A549 (cell line): ENCODE results near the gene CARMIL1. TPM values are rescaled to one million over a fixed set of nuclear protein-coding genes. Genes with fewer than 3 reads are reported as not detected.
A peak's percentile ranks its signal among the peaks of the same experiment; 100 is the strongest.

ENCODE experiments used
- ATAC-seq, 2 experiments: fragments of 200-7000 bp in 1 of 2; fragments of >200 bp in 1 of 2; cut with Nextera tagmentation in 1 of 2; cut with Tn5 transposase in 1 of 2; 3 replicates each; pipeline versions ENCODE4 v1.8.0 to v1.9.1; 2018 to 2020; ENCODE audit warnings: mild to moderate bottlenecking in 1 of 2, moderate library complexity in 1 of 2
- CTCF ChIA-PET: fragments of 300-600 bp; sonication (Branson Sonifier 250); formaldehyde crosslinking; extraction: SDS; loops from one replicate; lab custom pipeline; 2021; ENCODE audit warnings: antibody characterized with exemption, inconsistent platforms; lab: Yijun Ruan, JAX
- POLR2A ChIA-PET: fragments of 350-600 bp; formaldehyde crosslinking; extraction: SDS; loops from one replicate; lab custom pipeline; 2021; ENCODE audit warnings: antibody characterized with exemption, inconsistent platforms; lab: Yijun Ruan, JAX
- DNase-seq, 2 experiments: peaks; one replicate each; pipeline versions ENCODE4 v3.0.0 to v3.0.0-alpha.2; 2011 to 2016; ENCODE audit warnings: low read depth in 1 of 2, low spot score in 1 of 2
- FAIRE-seq: peaks from 2 replicates; lab custom pipeline; 2011; peaks lifted over from hg19 to GRCh38; lab: Jason Lieb, UNC
- H3K27ac ChIP-seq, 2 experiments: fragments of >200 bp; sonication (Bioruptor Twin); formaldehyde crosslinking; 3 replicates each; pipeline ENCODE4 v1.5.1; 2016 to 2017
- H3K4me1 ChIP-seq: fragments of >200 bp; sonication (Bioruptor Twin); formaldehyde crosslinking; 3 replicates; pipeline ENCODE4 v1.6.1; 2016
- H3K4me2 ChIP-seq: fragments of >200 bp; sonication (Bioruptor Twin); formaldehyde crosslinking; 3 replicates; pipeline ENCODE4 v1.6.1; 2016
- H3K4me3 ChIP-seq: fragments of >200 bp; sonication (Bioruptor Twin); formaldehyde crosslinking; 3 replicates; pipeline ENCODE4 v1.5.1; 2016
- H3K9me3 ChIP-seq: fragments of >200 bp; sonication (Bioruptor Twin); formaldehyde crosslinking; 3 replicates; pipeline ENCODE4 v1.6.1; 2016
- CBX2 ChIP-seq: fragments of 200-600 bp; sonication (generic); IDR thresholded peaks from 2 replicates; pipeline ENCODE4 v1.6.1; 2016; ENCODE audit warnings: low read depth, mild to moderate bottlenecking, borderline replicate concordance
- CEBPB ChIP-seq, 2 experiments: fragments of >200 bp in 1 of 2; sonication (Bioruptor Twin) in 1 of 2; formaldehyde crosslinking in 1 of 2; IDR thresholded peaks; 2 replicates each; pipeline ENCODE4 v1.6.1; 2012 to 2016
- CHD2 ChIP-seq: fragments of 150-350 bp; IDR thresholded peaks from 2 replicates; pipeline ENCODE4 v1.6.1; 2014; ENCODE audit warnings: low read length; ENCODE audit not compliant: partially characterized antibody
- FOSB ChIP-seq: fragments of 250-450 bp; sonication (Bioruptor Pico); IDR thresholded peaks from 2 replicates; pipeline ENCODE4 v1.5.0; 2020; ENCODE audit warnings: mild to moderate bottlenecking, moderate library complexity
- FOSL2 ChIP-seq, 2 experiments: fragments of 450-650 bp in 1 of 2; fragments of >200 bp in 1 of 2; sonication (Bioruptor Twin) in 1 of 2; formaldehyde crosslinking; IDR thresholded peaks; 2 replicates each; pipeline versions ENCODE4 v1.5.0 to v1.6.1; 2016 to 2020; ENCODE audit warnings: mild to moderate bottlenecking in 1 of 2, moderate library complexity in 1 of 2
- HDAC2 ChIP-seq: fragments of 200-600 bp; sonication (generic); IDR thresholded peaks from 2 replicates; pipeline ENCODE4 v1.6.1; 2016
- HEYL ChIP-seq: fragments of 250-450 bp; sonication (Bioruptor Pico); IDR thresholded peaks from 2 replicates; pipeline ENCODE4 v1.8.0; 2021; ENCODE audit warnings: mild to moderate bottlenecking, moderate library complexity
- JUN ChIP-seq, 2 experiments: fragments of >200 bp; sonication (Bioruptor Twin); formaldehyde crosslinking; IDR thresholded peaks; 2 replicates in 1 of 2; 3 replicates in 1 of 2; pipeline ENCODE4 v1.6.1; 2016 to 2017
- KDM5A ChIP-seq: fragments of 200-600 bp; sonication (generic); IDR thresholded peaks from 2 replicates; pipeline ENCODE4 v1.6.1; 2016; ENCODE audit warnings: antibody characterized with exemption, mild to moderate bottlenecking
- MAFK ChIP-seq: fragments of 450-650 bp; IDR thresholded peaks from 2 replicates; pipeline ENCODE4 v1.6.1; 2014; ENCODE audit not compliant: partially characterized antibody
- RCOR1 ChIP-seq: fragments of 150-350 bp; IDR thresholded peaks from 2 replicates; pipeline ENCODE4 v1.6.1; 2014; ENCODE audit warnings: antibody characterized with exemption, low read length, low read depth
- RFX5 ChIP-seq: fragments of 450-650 bp; IDR thresholded peaks from 2 replicates; pipeline ENCODE4 v1.7.1; 2014; ENCODE audit warnings: antibody characterized with exemption, mild to moderate bottlenecking, moderate library complexity
- WGBS: methylation state at CpG from one replicate; pipeline ENCODE4 v1.1.6; 2017; ENCODE audit errors: missing lambda C conversion rate; 5-methylcytosine and 5-hydroxymethylcytosine counted together
- polyA plus RNA-seq, 4 experiments: library from polyadenylated mRNA; depleted of rRNA in 3 of 4; stranded (reverse); fragments of >200 nt; fragmentation: RNase III in 1 of 4; extraction: RNeasy Plus Mini Kit Qiagen cat#74134 plus additional on column Dnase treatment in 1 of 4; gene quantifications; 2 replicates in 3 of 4; 3 replicates in 1 of 4; pipeline ENCODE4 v1.2.3, GENCODE V29; 2011 to 2017
- TF ChIP-seq, protein P1 (sequence below): IDR thresholded peaks from 2 replicates; pipeline ENCODE4 v1.6.1; 2012
- TF ChIP-seq, protein P2 (sequence below): fragments of 200-600 bp; sonication (generic); IDR thresholded peaks from 2 replicates; pipeline ENCODE4 v1.6.1; 2016; ENCODE audit warnings: antibody characterized with exemption, mild to moderate bottlenecking, moderate library complexity
- TF ChIP-seq, protein P3 (sequence below): fragments of >200 bp; sonication (Bioruptor Twin); formaldehyde crosslinking; IDR thresholded peaks from 3 replicates; pipeline ENCODE4 v1.5.1; 2016

CARMIL1 gene
- polyA plus RNA-seq, 2 of the 4 experiments (the other 2 are of a cell fraction): 11.5 to 11.8 TPM

DNA sequence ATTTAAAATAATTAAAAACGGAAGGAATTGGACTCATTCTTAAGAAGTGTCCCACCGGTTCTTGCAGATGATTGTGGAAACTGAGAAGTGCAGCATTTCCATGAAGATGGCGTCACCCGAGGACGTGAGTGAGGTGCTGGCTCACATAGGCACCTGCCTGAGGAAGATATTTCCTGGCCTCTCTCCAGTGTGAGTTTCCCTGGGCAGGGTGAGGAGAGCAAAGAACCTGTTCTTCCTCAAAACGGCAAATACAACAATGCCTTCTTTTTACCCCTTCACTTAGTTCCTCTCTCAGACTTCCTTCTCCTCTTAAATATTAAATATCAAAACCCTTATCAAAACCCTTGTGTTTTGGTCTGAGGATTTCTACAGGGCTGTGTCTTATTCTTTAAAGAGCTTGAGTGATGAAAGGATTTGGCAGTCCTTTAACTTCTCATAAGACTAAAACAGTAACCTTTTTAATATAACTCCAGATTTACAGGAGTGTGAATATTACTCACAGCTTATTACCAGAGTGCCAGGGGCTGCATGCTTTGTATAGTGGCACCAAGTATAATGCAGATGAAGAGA, 156.3 kb downstream of the CARMIL1 start:
- 92% methylated on average over 6 of the region's 6 CpGs for WGBS
- no peak for ATAC-seq
- no peaks in the 10 kb centered on the region for H3K4me1 ChIP-seq
- no peak for TF ChIP-seq FOSL2 (IDR thresholded peaks at IDR 0.05)
- TF ChIP-seq FOSL2 (CRISPR knock-in tag; IDR thresholded peaks at IDR 0.05): no peak
- no peak for TF ChIP-seq HDAC2
- no peak for TF ChIP-seq RCOR1
- TF ChIP-seq, all 56 proteins: peak for 0
- POLR2A ChIA-PET: no interaction called here
- no peaks in the 10 kb centered on the region for H3K9me3 ChIP-seq
- no peak overlapping the region for H3K27ac ChIP-seq
- FAIRE-seq (no peak), DNase-seq (no peak)
- no peak overlapping the region for H3K4me3 ChIP-seq
- H3K4me2 ChIP-seq: no peak overlapping the region
- CTCF ChIA-PET: interaction anchor here (1.2 to 1.4 kb wide), 2 partner anchors 21 to 156 kb away, joined by 3 to 5 read pairs; partner anchors contain the start of gene CARMIL1

DNA sequence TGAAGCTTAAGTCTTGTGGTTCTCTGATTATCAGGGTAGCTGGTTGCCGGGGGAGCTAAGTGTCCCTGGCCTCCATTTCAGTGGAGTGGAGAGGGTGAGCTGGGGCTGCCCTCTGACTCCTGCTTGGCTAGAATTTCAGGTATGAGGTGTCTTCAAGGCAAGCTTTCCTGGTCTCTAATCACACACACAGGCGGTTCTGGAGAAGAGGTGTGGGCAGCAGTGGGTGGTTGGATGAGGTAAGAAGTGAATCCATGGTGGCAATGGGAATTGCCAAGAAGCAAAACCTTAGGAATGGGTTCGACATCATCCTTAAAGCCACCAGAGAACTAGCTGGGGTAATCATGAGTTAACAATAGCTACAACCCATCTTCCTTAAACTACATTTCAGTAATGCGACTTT, 157.6 kb downstream of the CARMIL1 start:
- Histone ChIP-seq H3K27ac (no peak overlapping the region), H3K4me2 (no peak overlapping the region), H3K9me3 (no peaks in the 10 kb centered on the region), H3K4me1 (no peaks in the 10 kb centered on the region), H3K4me3 (no peak overlapping the region)
- TF ChIP-seq HDAC2 (no peak), HEYL (CRISPR knock-in tag) (no peak), CEBPB (IDR thresholded peaks at IDR 0.05) (no peak), CBX2 (no peak)
- TF ChIP-seq, protein P1, sequence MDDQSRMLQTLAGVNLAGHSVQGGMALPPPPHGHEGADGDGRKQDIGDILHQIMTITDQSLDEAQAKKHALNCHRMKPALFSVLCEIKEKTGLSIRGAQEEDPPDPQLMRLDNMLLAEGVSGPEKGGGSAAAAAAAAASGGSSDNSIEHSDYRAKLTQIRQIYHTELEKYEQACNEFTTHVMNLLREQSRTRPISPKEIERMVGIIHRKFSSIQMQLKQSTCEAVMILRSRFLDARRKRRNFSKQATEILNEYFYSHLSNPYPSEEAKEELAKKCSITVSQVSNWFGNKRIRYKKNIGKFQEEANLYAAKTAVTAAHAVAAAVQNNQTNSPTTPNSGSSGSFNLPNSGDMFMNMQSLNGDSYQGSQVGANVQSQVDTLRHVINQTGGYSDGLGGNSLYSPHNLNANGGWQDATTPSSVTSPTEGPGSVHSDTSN: no peak
- DNase-seq (no peak), ATAC-seq (no peak), FAIRE-seq (no peak)
- 93% methylated on average over 4 of the region's 4 CpGs for WGBS
- POLR2A ChIA-PET: no interaction called here
- CTCF ChIA-PET: interaction anchor here (1.2 to 1.4 kb wide), 2 partner anchors 20 to 158 kb away, joined by 3 to 5 read pairs; partner anchors contain the start of gene CARMIL1

DNA sequence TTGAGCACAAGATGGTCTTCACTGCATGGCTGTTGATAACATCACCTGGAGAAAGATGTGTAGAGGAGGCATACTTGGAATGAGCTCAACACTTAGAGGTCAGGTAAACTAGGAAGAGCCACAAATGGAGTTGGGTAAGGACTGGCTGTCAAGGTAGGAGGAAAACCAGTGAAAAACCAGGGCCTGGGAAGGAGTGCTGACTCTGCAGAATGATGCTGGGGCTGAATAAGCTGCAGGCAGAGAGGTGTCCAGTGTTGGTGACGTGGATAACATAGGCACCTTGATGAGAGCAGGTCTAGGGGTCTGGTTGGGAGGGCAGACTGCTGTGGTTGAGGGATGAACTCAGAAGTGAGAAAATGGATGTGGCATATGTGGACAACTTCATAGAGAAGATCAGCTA, 160.2 kb downstream of the CARMIL1 start:
- Histone ChIP-seq H3K4me2 (no peak overlapping the region), H3K4me1 (no peaks in the 10 kb centered on the region), H3K9me3 (no peaks in the 10 kb centered on the region), H3K27ac (no peak overlapping the region), H3K4me3 (no peak overlapping the region)
- CTCF ChIA-PET: no interaction called here
- WGBS: 100% methylated on average over 1 of the region's 1 CpG
- POLR2A ChIA-PET: no interaction called here
- DNase-seq (no peak), FAIRE-seq (no peak), ATAC-seq (no peak)
- TF ChIP-seq MAFK (peak; percentile 85), KDM5A (no peak)

DNA sequence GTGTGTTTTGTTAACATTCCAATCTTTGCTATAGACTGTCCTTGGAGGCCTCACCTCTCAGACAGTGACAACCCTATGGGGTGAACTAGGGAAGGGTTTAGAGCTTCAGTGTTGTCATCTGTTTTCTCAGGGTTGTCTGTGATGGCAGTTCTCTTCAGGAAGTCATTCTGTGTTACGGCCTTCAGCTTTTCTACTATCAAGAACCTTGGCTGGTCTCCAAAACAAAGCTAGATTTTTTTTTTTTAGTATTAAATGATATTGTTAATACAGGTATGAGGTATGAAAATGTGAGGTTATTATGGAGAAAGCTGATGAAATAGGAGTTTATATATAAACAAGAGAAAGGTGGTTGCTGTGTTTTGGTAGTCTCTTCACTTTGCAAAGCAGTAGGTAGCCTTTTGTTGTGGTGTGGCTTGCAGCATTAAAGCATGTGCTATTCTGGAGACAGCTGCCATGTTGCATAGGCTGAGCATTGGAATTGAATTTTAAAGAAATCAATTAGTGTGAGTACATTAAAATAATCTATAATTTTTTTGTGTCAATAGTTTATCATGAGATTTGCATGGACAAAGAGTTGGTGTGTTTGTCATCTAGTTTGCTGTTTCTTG, 162.6 kb downstream of the CARMIL1 start:
- FAIRE-seq (no peak), ATAC-seq (no peak), DNase-seq (no peak)
- Histone ChIP-seq H3K9me3 (no peaks in the 10 kb centered on the region), H3K27ac (no peak overlapping the region), H3K4me2 (no peak overlapping the region), H3K4me1 (no peaks in the 10 kb centered on the region), H3K4me3 (no peak overlapping the region)
- CTCF ChIA-PET: interaction anchor here (1.2 kb wide), 1 partner anchor 17 kb away, joined by 3 read pairs; no protein-coding TSS in a partner anchor
- POLR2A ChIA-PET: no interaction called here
- WGBS: 95% methylated on average over 1 of the region's 1 CpG
- TF ChIP-seq JUN (IDR thresholded peaks at IDR 0.05) (no peak), RFX5 (no peak), KDM5A (no peak), CHD2 (no peak), HDAC2 (no peak), FOSB (CRISPR knock-in tag) (no peak)
- TF ChIP-seq, protein P2, sequence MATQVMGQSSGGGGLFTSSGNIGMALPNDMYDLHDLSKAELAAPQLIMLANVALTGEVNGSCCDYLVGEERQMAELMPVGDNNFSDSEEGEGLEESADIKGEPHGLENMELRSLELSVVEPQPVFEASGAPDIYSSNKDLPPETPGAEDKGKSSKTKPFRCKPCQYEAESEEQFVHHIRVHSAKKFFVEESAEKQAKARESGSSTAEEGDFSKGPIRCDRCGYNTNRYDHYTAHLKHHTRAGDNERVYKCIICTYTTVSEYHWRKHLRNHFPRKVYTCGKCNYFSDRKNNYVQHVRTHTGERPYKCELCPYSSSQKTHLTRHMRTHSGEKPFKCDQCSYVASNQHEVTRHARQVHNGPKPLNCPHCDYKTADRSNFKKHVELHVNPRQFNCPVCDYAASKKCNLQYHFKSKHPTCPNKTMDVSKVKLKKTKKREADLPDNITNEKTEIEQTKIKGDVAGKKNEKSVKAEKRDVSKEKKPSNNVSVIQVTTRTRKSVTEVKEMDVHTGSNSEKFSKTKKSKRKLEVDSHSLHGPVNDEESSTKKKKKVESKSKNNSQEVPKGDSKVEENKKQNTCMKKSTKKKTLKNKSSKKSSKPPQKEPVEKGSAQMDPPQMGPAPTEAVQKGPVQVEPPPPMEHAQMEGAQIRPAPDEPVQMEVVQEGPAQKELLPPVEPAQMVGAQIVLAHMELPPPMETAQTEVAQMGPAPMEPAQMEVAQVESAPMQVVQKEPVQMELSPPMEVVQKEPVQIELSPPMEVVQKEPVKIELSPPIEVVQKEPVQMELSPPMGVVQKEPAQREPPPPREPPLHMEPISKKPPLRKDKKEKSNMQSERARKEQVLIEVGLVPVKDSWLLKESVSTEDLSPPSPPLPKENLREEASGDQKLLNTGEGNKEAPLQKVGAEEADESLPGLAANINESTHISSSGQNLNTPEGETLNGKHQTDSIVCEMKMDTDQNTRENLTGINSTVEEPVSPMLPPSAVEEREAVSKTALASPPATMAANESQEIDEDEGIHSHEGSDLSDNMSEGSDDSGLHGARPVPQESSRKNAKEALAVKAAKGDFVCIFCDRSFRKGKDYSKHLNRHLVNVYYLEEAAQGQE: no peak
- TF ChIP-seq, protein P3, sequence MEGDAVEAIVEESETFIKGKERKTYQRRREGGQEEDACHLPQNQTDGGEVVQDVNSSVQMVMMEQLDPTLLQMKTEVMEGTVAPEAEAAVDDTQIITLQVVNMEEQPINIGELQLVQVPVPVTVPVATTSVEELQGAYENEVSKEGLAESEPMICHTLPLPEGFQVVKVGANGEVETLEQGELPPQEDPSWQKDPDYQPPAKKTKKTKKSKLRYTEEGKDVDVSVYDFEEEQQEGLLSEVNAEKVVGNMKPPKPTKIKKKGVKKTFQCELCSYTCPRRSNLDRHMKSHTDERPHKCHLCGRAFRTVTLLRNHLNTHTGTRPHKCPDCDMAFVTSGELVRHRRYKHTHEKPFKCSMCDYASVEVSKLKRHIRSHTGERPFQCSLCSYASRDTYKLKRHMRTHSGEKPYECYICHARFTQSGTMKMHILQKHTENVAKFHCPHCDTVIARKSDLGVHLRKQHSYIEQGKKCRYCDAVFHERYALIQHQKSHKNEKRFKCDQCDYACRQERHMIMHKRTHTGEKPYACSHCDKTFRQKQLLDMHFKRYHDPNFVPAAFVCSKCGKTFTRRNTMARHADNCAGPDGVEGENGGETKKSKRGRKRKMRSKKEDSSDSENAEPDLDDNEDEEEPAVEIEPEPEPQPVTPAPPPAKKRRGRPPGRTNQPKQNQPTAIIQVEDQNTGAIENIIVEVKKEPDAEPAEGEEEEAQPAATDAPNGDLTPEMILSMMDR: no peak
